Mesenteric fat pad (tissue), 1 donor: ENCODE results near the gene XG. TPM values are rescaled to one million over a fixed set of nuclear protein-coding genes. Genes with fewer than 3 reads are reported as not detected.

Source experiments
- total RNA-seq: library from RNA; stranded (reverse); fragmentation: NEBNext Ultra II Directional; extraction: Animal tissue kit (Norgen Biotek cat#: 25700); gene quantifications from one replicate; pipeline ENCODE4 v1.2.1, GENCODE V29; 2021
- donor health status: DM: yes; HTN: yes; CAD: no.

The XG gene
- total RNA-seq, 1 donor from 2014 or later = 3.4 TPM

Other genes starting within 250 kb of the XG start
- gene CD99, start 60.7 kb upstream of the XG start, total RNA-seq = 398 TPM
- 377 TPM for gene GYG2, start 76.9 kb downstream of the XG start, total RNA-seq
- 33.0 TPM for gene ARSD, start 177.3 kb downstream of the XG start, total RNA-seq